Tibial nerve (tissue), 4 donors: ENCODE data around the gene KAT2A.

Experiments used
- CTCF ChIP-seq, 5 experiments: fragments of 200-600 bp in 3 of 5; fragments of 450-650 bp in 2 of 5; sonication (generic) in 3 of 5; IDR thresholded peaks; one replicate each; pipeline ENCODE4 v1.5.1; 2016 to 2019; ENCODE audit warnings: antibody characterized with exemption in 5 of 5, mild to moderate bottlenecking in 3 of 5, moderate library complexity in 2 of 5
- EP300 ChIP-seq, 2 donors: sonication (generic); formaldehyde crosslinking; IDR thresholded peaks; one replicate each; pipeline ENCODE4 v1.6.1; 2017; ENCODE audit warnings: antibody characterized with exemption in 2 of 2, mild to moderate bottlenecking in 1 of 2
- POLR2A ChIP-seq, 2 donors: fragments of 450-650 bp; IDR thresholded peaks; one replicate each; pipeline ENCODE4 v1.6.1; 2017; ENCODE audit warnings: antibody characterized with exemption in 2 of 2, mild to moderate bottlenecking in 2 of 2, moderate library complexity in 2 of 2

- no peak for TF ChIP-seq CTCF (IDR thresholded peaks at IDR 0.05)
- TF ChIP-seq POLR2A (IDR thresholded peaks at IDR 0.05) = no peak
- no peak for TF ChIP-seq EP300 (IDR thresholded peaks at IDR 0.05)
Observed at GRCh38 chr17:42094375-42095069, 26.6 kb downstream of the KAT2A start.
